Osteocyte (in vitro differentiated cells): ENCODE data around the gene RIPK3. TPM values are rescaled to one million over a fixed set of nuclear protein-coding genes. Genes with fewer than 3 reads are reported as not detected.

Source experiments
- DNase-seq: peaks from one replicate; pipeline ENCODE4 v3.0.0; 2021; ENCODE audit warnings: mixed read lengths; ENCODE audit not compliant: unreplicated experiment; ENCODE audit errors: extremely low spot score
- H3K27ac Mint-ChIP-seq: one replicate; pipeline ENCODE4 v1.8.0; 2021; ENCODE audit warnings: mild to moderate bottlenecking, mixed read lengths; ENCODE audit not compliant: unreplicated experiment
- H3K27me3 Mint-ChIP-seq: one replicate; pipeline ENCODE4 v1.8.0; 2021; ENCODE audit warnings: mixed read lengths; ENCODE audit not compliant: unreplicated experiment
- H3K36me3 Mint-ChIP-seq: one replicate; pipeline ENCODE4 v1.8.0; 2021; ENCODE audit warnings: mixed read lengths; ENCODE audit not compliant: unreplicated experiment
- H3K4me1 Mint-ChIP-seq: one replicate; pipeline ENCODE4 v1.8.0; 2021; ENCODE audit warnings: mixed read lengths; ENCODE audit not compliant: unreplicated experiment
- H3K4me3 Mint-ChIP-seq: one replicate; pipeline ENCODE4 v1.8.0; 2021; ENCODE audit warnings: mild to moderate bottlenecking, moderate library complexity, mixed read lengths; ENCODE audit not compliant: unreplicated experiment
- H3K9me3 Mint-ChIP-seq: one replicate; pipeline ENCODE4 v1.8.0; 2021; ENCODE audit warnings: mixed read lengths; ENCODE audit not compliant: unreplicated experiment
- CTCF ChIP-seq: fragments of 200-600 bp; sonication (generic); IDR thresholded peaks from 2 replicates; pipeline ENCODE4 v1.5.0; 2021; ENCODE audit warnings: antibody characterized with exemption, mild to moderate bottlenecking, moderate library complexity
- total RNA-seq: library from RNA; stranded (reverse); gene quantifications from 2 replicates; pipeline ENCODE4 v1.2.1, GENCODE V29; 2021

RIPK3 gene
- total RNA-seq, 1 donor from 2014 or later: 0.78 TPM

- H3K4me1 Mint-ChIP-seq: peaks cover 15% of the 10 kb centered on the region
- no peak for DNase-seq
- H3K27me3 Mint-ChIP-seq: peaks cover 66% of the 10 kb centered on the region
- no peak overlapping the region for H3K27ac Mint-ChIP-seq
- no peak for TF ChIP-seq CTCF
- no peak overlapping the region for H3K4me3 Mint-ChIP-seq
- no peaks in the 10 kb centered on the region for H3K36me3 Mint-ChIP-seq
- H3K9me3 Mint-ChIP-seq: no peaks in the 10 kb centered on the region
Observed at GRCh38 chr14:24351517-24351916, 11.7 kb upstream of the RIPK3 start.

- DNase-seq: no peak
- Mint-ChIP-seq H3K36me3 (no peaks in the 10 kb centered on the region), H3K9me3 (no peaks in the 10 kb centered on the region), H3K4me1 (peaks cover 15% of the 10 kb centered on the region), H3K4me3 (no peak overlapping the region), H3K27ac (no peak overlapping the region), H3K27me3 (peaks cover 77% of the 10 kb centered on the region)
- no peak for TF ChIP-seq CTCF
Observed at GRCh38 chr14:24349742-24350141, 10.0 kb upstream of the RIPK3 start.

GRCh38 chr14:24348186-24348585, 8.4 kb upstream of the RIPK3 start:
- no peaks in the 10 kb centered on the region for H3K9me3 Mint-ChIP-seq
- H3K36me3 Mint-ChIP-seq: no peaks in the 10 kb centered on the region
- no peak overlapping the region for H3K4me3 Mint-ChIP-seq
- no peak for TF ChIP-seq CTCF
- H3K27ac Mint-ChIP-seq: no peak overlapping the region
- no peak for DNase-seq
- peaks cover 9% of the 10 kb centered on the region for H3K4me1 Mint-ChIP-seq
- peaks cover 75% of the 10 kb centered on the region for H3K27me3 Mint-ChIP-seq

- no peak for DNase-seq
- Mint-ChIP-seq H3K9me3 (no peaks in the 10 kb centered on the region), H3K27ac (no peak overlapping the region), H3K4me1 (peaks cover 9% of the 10 kb centered on the region), H3K4me3 (no peak overlapping the region), H3K36me3 (no peaks in the 10 kb centered on the region), H3K27me3 (peaks cover 72% of the 10 kb centered on the region)
- TF ChIP-seq CTCF: no peak
Observed at GRCh38 chr14:24347134-24347533, 7.3 kb upstream of the RIPK3 start.

GRCh38 chr14:24343795-24344660, 4.2 kb upstream of the RIPK3 start:
- Mint-ChIP-seq H3K4me1 (peaks cover 3% of the 10 kb centered on the region), H3K4me3 (no peak overlapping the region), H3K36me3 (no peaks in the 10 kb centered on the region), H3K9me3 (no peaks in the 10 kb centered on the region), H3K27me3 (peaks cover 58% of the 10 kb centered on the region), H3K27ac (no peak overlapping the region)
- no peak for TF ChIP-seq CTCF
- DNase-seq: no peak
